HG02884 (cell line): ENCODE data around the gene UQCRHL.

Source experiments
- ATAC-seq: cut with Tn5 transposase; IDR thresholded peaks from one replicate; pipeline ENCODE4 v1.9.1; 2021; ENCODE audit warnings: mild to moderate bottlenecking, moderate library complexity; ENCODE audit not compliant: unreplicated experiment

The UQCRHL gene

DNA sequence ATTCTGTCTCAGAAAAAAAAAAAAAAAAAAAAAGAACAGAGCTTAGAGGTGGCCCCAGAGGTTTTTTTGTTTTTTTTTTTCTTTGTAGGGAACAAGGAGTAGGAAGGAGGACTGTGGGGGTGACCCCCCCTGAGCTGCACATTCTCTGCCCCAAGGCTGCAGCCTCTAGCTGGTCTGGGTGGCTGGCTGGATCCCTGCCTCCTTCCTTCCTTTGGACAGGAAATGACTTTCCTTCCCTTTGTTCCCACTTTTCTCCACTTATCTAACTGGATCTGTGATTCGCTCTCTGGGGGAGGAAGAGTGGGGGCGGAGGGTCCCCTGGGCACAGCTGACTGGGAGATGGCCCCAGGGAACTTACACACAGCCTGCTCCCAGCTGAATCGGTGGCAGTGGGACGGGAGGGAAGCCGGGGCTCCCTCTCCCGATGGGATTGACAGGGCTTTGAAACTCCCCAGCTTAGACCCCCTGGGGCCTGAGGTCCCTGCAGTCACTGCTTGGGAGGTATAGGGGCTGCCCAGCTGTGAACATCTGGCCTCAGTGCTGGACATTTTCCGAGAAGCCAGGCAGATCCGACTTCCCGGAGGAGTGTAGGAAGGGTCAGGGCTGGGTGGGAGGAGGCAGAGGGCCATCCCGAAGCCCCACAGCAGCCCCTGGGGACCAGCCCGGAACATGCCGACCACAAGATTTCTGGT, 46.8 kb downstream of the UQCRHL start:
- ATAC-seq, result no peak

GRCh38 chr1:15758953-15759661, 48.3 kb downstream of the UQCRHL start:
- ATAC-seq, result no peak

DNA sequence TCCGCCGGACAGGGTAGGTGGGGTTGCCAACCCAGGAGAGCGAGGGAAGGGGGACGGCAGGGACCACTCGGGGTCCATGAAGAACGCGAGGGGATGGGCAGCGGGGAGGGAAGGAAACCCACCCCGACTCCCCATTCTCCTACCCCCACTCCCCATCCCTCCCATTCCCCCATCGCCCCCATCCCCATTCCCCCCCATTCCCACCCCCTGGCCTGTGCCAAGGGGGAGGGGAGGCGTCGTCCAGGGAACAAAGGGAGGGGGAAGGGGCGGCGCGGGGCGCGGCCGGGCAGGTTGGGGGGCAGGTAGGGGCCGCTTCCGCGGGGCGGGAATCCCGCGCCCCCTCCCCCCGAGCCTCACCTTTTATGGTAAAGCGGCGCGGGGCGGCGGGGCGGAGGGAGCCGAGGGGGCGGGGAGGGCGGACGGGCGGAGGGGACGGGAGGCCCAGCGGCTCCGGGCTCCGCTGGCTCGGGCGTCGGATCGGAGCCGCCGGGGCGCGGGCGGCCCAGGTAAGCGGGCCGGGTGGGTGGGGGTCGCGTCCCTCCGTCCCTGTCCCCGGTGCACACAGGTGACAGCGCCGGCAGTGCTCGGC, 49.0 kb downstream of the UQCRHL start, which contains the start of gene FBLIM1:
TSS of gene FBLIM1 (plus strand) at position 453 of the 589 bp plus-strand sequence. CDS start 6,189 bp downstream, outside the sequence.
- ATAC-seq, result no peak

DNA sequence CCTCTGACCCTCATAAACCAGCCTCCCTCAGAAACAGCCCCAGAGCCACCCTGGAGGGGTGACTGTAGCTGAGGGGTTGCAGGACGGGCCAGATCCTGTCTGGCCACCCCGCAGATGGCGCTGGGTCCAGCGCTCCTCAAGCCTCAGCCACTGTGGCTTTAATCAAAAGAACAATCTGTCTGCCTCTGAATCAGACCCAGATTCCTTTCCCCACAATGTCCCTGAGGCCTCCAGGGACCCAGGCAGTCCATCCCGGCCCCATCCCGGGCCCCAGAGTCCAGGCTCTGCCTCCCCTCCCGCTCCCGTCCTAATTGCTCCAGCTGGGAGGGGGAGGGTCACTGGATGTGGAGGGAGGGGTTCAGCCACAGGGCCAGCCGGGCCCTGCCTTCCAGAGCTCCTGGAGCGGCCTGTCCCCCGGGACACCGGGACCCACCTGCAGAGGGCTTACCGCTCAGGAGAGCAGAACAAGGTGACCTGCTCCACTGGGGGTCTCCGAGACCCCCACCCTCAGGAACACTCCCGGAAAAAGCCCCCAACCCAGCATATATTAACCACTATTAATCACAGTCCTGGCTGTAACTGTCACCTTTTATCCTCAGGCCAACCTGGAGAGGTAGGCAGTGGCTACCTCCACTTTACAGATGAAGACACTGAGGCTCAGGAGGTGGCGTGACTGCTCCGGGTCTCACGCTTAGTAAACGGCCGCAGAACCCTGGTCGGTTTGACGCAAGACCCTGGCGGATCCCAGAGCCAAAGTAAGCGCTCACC, 49.7 kb downstream of the UQCRHL start:
- no peak for ATAC-seq
